Activated naive CD4-positive, alpha-beta T cell (primary cell): ENCODE data around the gene CTR9.
A peak's percentile ranks its signal among the peaks of the same experiment; 100 is the strongest.

Experiments
- DNase-seq, 4 experiments: peaks; one replicate each; lab custom pipeline; 2025; lab: John Stamatoyannopoulos, UW

CTR9 gene

DNA sequence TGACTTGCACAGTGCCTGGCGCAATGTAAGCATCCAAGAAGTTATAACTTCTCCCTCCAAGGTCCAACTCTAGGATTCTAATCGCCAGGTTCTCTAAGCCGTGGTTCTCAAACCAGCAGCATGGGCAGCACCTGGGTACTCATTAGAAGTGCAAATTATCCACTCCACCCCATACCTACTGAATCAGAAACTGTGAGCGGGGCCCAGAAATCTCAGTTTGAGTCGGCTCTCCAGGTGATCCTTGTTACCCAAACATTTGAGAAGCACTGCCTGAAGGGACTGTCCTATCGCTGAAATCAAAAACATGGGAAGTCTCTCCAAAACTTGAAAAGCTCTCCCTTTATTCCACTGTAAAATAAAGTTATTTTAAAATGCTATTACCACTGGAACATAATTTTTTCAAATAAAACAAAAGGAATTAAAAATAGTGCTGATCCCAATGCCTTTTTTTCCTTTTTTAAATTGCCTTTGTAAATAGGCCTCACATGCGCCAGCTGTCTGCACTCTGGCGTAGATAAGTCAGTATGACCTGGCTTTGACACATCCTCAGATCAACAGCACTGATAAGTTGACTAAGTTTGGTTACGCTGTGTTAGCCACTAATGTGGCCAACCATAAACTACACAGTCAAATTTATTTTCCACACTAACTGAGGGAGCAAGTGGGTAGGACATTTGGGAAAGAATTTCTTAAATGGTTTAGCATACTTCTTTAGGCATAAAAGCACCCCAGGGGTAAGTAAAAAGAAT is 8.4 kb upstream of the CTR9 start:
- DNase-seq = no peak

DNA sequence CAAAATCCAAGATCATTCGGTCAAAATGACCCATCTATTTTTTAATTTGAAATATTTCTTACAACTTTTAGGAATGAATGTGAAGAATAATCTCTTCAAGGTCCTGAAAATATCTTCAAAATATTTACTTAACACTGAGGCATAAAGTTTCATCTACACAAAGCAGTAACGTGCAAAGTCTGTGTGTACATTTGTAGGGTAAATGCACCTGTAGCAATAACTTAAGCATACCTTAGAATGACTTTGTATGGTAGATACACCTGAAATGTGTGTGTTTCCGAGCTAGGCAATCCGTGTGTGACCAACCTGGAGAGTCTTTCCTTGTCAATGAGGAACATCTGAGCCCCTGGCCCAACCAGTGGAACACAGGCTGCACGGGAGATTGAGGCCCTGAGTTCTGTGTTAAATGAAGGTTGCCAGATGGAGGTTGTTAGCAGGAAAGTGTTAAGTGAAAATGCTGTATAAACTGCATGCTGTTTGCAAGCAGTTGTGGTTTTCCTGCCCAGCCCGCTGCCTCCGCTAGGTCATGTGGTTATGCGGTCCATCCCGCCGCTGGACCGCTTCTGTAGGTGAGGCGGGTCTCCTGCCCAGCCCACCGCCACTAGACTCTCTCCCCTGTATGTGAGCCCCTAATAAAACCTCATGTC is 7.6 kb upstream of the CTR9 start:
- no peak for DNase-seq

- DNase-seq = no peak
Measured at GRCh38 chr11:10744206-10744605, 6.8 kb upstream of the CTR9 start.

DNA sequence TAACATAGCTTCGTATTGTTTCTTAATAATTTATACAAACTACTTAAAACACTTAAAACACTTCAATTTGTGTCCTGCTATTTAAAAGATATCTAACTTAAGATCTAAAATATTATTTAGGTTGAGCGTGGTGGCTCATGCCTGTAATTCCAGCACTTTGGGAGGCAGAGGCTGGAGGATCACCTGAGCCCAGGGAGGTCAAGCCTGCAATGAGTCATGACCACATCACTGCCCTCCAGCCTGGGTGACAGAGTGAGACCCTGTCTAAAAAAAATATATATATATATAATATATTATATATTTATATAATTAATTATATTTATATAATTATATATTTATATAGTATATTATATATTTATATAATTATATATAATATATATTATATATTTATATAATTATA is 4.2 kb upstream of the CTR9 start:
- no peak for DNase-seq

DNA sequence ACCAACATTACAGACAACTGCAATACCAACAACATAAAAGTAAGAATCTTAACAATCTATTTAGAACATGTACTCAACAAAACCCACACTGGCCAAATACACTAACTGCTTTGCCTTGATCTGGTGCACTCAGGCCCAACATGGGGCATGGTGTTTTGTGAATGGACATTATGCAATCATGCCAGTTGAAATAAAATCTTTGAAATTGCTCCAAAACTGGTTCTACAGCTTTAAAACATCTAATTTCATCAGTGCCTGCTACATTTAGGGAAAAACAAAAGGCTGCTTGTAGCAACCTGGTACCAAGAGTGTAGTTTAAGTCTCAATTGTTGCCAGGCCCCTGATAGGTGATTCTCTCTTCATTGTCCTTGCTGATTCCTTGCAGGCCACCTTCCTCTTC is 3.3 kb upstream of the CTR9 start:
- no peak for DNase-seq

GRCh38 chr11:10749476-10749875 is 1.6 kb upstream of the CTR9 start:
- no peak for DNase-seq

- no peak for DNase-seq
Measured at GRCh38 chr11:10751581-10751940, 515 bp downstream of the CTR9 start.

GRCh38 chr11:10752061-10752460 is 1.0 kb downstream of the CTR9 start:
- no peak for DNase-seq

DNA sequence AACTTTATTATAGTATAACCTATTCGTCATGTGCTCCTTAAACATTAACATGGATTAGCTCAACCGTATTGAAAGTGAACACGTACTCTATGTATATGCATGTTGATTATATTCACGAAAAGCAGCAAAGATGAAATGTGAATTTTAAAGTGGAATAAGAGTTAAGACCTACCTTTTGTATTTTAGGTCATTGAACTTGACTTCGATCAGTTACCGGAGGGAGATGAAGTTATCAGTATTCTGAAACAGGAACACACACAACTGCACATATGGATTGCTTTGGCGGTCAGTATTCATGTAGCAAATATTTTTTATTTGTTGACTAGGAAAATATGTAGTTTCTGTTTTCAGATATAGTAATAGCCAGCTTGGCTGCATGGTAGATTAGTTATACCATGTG is 1.4 kb downstream of the CTR9 start:
- DNase-seq = no peak

GRCh38 chr11:10758957-10759356 is 7.9 kb downstream of the CTR9 start:
- no peak for DNase-seq

GRCh38 chr11:10761085-10761698 is 10.1 kb downstream of the CTR9 start:
- no peak for DNase-seq

GRCh38 chr11:10762185-10762584 is 11.1 kb downstream of the CTR9 start:
- no peak for DNase-seq

- no peak for DNase-seq
Measured at GRCh38 chr11:10762913-10763421, 11.9 kb downstream of the CTR9 start.

GRCh38 chr11:10763766-10764165 is 12.7 kb downstream of the CTR9 start:
- no peak for DNase-seq

- no peak for DNase-seq
Measured at GRCh38 chr11:10764412-10764811, 13.4 kb downstream of the CTR9 start.

DNA sequence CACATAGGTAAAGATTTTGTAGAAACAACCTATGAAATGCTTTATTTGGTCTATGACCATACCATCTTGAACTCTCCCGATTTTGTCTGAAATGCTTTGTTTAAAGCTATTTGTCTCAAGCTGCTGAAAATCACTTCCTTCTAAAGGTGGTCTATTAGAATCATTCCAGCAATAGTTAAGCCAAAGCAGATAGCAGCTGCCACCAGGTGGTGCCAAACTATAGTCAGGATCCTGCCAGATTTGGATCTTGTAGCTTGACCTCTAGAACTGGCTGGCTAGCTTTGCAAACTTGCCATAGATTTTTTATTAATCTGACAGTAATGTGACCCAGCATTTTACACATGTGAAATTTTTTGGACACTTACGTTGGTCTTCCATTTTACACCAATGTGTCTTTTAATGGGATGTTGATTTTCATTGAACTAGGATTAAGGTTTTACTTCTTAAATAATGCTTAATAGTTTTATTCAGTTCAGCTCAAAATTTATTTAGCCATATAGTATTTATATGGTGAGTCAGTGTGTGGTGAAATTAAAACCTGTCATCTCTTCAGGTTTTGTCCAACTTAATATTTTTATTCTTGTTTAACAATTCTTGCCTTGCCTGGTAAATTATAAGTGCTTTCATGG is 19.7 kb downstream of the CTR9 start:
- DNase-seq = peak in 1 of 4 experiments; percentile 10

DNA sequence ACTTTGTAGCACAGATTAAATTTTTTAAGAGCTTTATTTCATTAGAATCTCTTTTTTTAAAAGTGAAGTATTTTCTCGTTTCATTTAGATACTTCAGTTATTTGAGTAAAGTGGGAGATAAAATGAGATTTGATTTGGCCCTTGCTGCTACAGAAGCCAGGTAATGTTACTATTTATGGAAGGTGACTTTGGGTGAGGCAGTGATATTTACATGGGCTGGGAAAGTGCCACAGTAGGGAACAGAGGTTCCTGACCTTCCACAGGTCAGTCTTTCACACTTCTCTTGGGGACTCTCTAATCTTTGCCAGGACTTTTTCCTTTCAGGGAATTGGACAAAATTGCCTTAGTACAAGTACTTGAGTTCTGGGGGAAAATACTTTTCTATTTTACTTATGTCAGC is 20.4 kb downstream of the CTR9 start:
- no peak for DNase-seq

- DNase-seq = no peak
Measured at GRCh38 chr11:10774811-10775210, 23.8 kb downstream of the CTR9 start.

- no peak for DNase-seq
Measured at GRCh38 chr11:10777393-10777793, 26.3 kb downstream of the CTR9 start.

- DNase-seq = no peak
Measured at GRCh38 chr11:10777806-10778205, 26.8 kb downstream of the CTR9 start.

DNA sequence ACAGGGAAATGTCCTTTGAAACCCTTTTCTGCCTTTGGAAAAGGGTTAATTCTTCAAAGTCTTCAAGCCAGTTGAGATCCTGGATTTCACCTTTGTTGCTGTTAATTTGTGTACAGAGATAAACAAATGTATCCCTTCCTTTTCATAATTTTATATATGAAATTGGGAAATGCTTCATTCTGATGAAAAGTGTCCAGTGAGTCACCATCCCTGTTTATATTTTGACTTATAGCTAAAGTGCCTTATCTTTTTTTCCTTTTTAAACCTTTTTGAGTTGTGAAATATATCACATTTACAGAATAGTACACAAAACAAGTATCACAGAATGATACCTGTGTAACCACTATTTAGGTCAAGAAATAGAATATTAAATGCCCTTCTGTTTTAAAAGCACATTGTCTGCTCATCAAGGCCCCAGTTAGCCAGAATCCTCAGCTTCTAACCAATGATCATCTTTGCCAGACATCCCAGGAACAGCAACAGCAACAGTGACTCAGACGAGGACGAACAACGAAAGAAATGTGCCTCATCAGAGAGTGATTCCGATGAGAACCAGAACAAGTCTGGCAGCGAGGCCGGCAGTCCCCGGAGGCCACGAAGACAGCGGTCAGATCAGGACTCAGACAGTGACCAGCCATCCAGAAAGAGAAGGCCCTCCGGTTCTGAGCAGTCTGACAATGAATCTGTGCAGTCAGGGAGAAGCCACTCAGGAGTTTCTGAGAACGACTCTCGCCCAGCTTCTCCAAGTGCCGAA is 27.3 kb downstream of the CTR9 start:
- no peak for DNase-seq

- DNase-seq = no peak
Measured at GRCh38 chr11:10779086-10779485, 28.0 kb downstream of the CTR9 start.
